Epithelial cell of proximal tubule (primary cell): Measurements from ENCODE around the gene SSPN. TPM values are rescaled to one million over a fixed set of nuclear protein-coding genes. Genes with fewer than 3 reads are reported as not detected.

Source experiments
- DNase-seq: peaks from one replicate; pipeline ENCODE4 v3.0.0-alpha.2; 2011; ENCODE audit warnings: low read depth
- H3K4me3 ChIP-seq: 2 replicates; pipeline ENCODE4 v1.5.1; 2011; ENCODE audit warnings: low read depth, mild to moderate bottlenecking, low read length
- CTCF ChIP-seq: conservative IDR thresholded peaks from 2 replicates; pipeline ENCODE4 v1.5.1; 2012; ENCODE audit warnings: low read depth, mild to moderate bottlenecking, low read length
- total RNA-seq: library from RNA; depleted of rRNA; stranded (reverse); fragments of >200 nt; gene quantifications from 2 replicates; pipeline ENCODE4 v1.2.3, GENCODE V29; 2015

Gene SSPN
- total RNA-seq, 1 donor from 2014 or later: 1.6 TPM

GRCh38 chr12:26276709-26277108 lies 81.3 kb downstream of the SSPN start:
- no peak overlapping the region for H3K4me3 ChIP-seq
- no peak for DNase-seq
- no peak for TF ChIP-seq CTCF

- no peak overlapping the region for H3K4me3 ChIP-seq
- no peak for TF ChIP-seq CTCF
- DNase-seq: no peak
Measured at GRCh38 chr12:26277506-26278246, 82.3 kb downstream of the SSPN start.

GRCh38 chr12:26278266-26278665 lies 82.9 kb downstream of the SSPN start:
- TF ChIP-seq CTCF: no peak
- DNase-seq: no peak
- no peak overlapping the region for H3K4me3 ChIP-seq

- H3K4me3 ChIP-seq: no peak overlapping the region
- no peak for DNase-seq
- no peak for TF ChIP-seq CTCF
Measured at GRCh38 chr12:26278666-26279065, 83.3 kb downstream of the SSPN start.

- no peak for DNase-seq
- TF ChIP-seq CTCF: no peak
- no peak overlapping the region for H3K4me3 ChIP-seq
Measured at GRCh38 chr12:26279091-26279490, 83.7 kb downstream of the SSPN start.

- no peak for TF ChIP-seq CTCF
- no peak overlapping the region for H3K4me3 ChIP-seq
- no peak for DNase-seq
Measured at GRCh38 chr12:26279908-26280307, 84.5 kb downstream of the SSPN start.

GRCh38 chr12:26280869-26281268 lies 85.5 kb downstream of the SSPN start:
- H3K4me3 ChIP-seq: no peak overlapping the region
- DNase-seq: no peak
- TF ChIP-seq CTCF: no peak
